HCT116 (cell line): ENCODE data around the gene TGFBR3L.

Source experiments
- CEBPB ChIP-seq: IDR thresholded peaks from 2 replicates; pipeline ENCODE4 v1.6.1; 2012; ENCODE audit warnings: low read depth
- EGR1 ChIP-seq: IDR thresholded peaks from 2 replicates; pipeline ENCODE4 v1.6.1; 2012; ENCODE audit warnings: low read depth
- EZH2 ChIP-seq: fragments of 200-600 bp; sonication (generic); IDR thresholded peaks from 2 replicates; pipeline ENCODE4 v1.6.1; 2017; ENCODE audit warnings: antibody characterized with exemption, mixed run types
- EZH2phosphoT487 ChIP-seq: fragments of 200-600 bp; IDR thresholded peaks from 2 replicates; pipeline ENCODE4 v1.6.1; 2018; ENCODE audit warnings: antibody characterized with exemption, borderline replicate concordance
- JUND ChIP-seq: IDR thresholded peaks from 2 replicates; pipeline ENCODE4 v1.6.1; 2012
- POLR2A ChIP-seq: IDR thresholded peaks from 2 replicates; pipeline ENCODE4 v1.7.0; 2011; ENCODE audit warnings: borderline replicate concordance; ENCODE audit not compliant: insufficient read depth, insufficient read length; ENCODE audit errors: extremely low read depth
- RAD21 ChIP-seq: IDR thresholded peaks from 2 replicates; pipeline ENCODE4 v1.6.1; 2012; ENCODE audit warnings: low read depth, mild to moderate bottlenecking
- ZFX ChIP-seq: fragments of 450-650 bp; IDR thresholded peaks from 2 replicates; pipeline ENCODE4 v1.6.1; 2017
- TF ChIP-seq, protein P1 (sequence below), 3 experiments: fragments of 200-600 bp in 1 of 3; sonication (generic) in 1 of 3; IDR thresholded peaks in 2 of 3; conservative IDR thresholded peaks in 1 of 3; 2 replicates each; pipeline ENCODE4 v1.5.1; 2012 to 2017; ENCODE audit warnings: low read depth in 2 of 3, low read length in 2 of 3, antibody characterized with exemption in 1 of 3, borderline replicate concordance in 1 of 3, control low read depth in 1 of 3, mild to moderate bottlenecking in 1 of 3, mixed read lengths in 1 of 3, mixed run types in 1 of 3, moderate library complexity in 1 of 3; ENCODE audit not compliant: insufficient read depth in 1 of 3
- TF ChIP-seq, protein P2 (sequence below): IDR thresholded peaks from 2 replicates; pipeline ENCODE4 v1.6.1; 2012

DNA sequence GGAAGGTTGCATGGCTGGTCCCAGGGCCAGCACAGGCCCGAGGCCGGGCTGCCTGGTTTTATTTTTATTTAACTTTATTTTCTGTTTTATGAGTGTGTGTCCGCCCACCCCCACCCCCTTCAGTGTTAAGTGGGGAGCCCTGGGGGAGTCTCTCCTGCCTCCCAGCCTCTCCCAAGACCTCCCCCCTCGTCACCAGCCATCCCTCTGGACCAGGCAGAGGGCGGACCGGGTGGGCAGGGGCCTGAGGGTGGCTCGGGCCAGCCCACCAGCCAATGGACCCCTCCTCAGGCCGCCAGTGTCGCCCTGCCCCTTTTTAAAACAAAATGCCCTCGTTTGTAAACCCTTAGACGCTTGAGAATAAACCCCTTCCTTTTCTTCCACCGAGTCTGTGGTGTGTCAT, 531 bp upstream of the TGFBR3L start:
- TF ChIP-seq POLR2A, result no peak
- TF ChIP-seq EZH2, result no peak
- TF ChIP-seq CEBPB, result no peak
- no peak for TF ChIP-seq ZFX
- TF ChIP-seq, protein P1, sequence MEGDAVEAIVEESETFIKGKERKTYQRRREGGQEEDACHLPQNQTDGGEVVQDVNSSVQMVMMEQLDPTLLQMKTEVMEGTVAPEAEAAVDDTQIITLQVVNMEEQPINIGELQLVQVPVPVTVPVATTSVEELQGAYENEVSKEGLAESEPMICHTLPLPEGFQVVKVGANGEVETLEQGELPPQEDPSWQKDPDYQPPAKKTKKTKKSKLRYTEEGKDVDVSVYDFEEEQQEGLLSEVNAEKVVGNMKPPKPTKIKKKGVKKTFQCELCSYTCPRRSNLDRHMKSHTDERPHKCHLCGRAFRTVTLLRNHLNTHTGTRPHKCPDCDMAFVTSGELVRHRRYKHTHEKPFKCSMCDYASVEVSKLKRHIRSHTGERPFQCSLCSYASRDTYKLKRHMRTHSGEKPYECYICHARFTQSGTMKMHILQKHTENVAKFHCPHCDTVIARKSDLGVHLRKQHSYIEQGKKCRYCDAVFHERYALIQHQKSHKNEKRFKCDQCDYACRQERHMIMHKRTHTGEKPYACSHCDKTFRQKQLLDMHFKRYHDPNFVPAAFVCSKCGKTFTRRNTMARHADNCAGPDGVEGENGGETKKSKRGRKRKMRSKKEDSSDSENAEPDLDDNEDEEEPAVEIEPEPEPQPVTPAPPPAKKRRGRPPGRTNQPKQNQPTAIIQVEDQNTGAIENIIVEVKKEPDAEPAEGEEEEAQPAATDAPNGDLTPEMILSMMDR (IDR thresholded peaks at IDR 0.05 in 2 of 3, conservative IDR thresholded peaks at IDR 0.05 in 1 of 3; ENCODE audit: borderline replicate concordance in 1 of 3, insufficient read depth in 1 of 3, low read depth in 2 of 3, low read length in 2 of 3), result no peak
- no peak for TF ChIP-seq EZH2phosphoT487
- no peak for TF ChIP-seq EGR1
- TF ChIP-seq JUND, result no peak
- no peak for TF ChIP-seq RAD21
- TF ChIP-seq, protein P2, sequence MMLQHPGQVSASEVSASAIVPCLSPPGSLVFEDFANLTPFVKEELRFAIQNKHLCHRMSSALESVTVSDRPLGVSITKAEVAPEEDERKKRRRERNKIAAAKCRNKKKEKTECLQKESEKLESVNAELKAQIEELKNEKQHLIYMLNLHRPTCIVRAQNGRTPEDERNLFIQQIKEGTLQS, result no peak
